HCT116 (cell line): ENCODE data around the gene CYP17A1. TPM values are rescaled to one million over a fixed set of nuclear protein-coding genes. Genes with fewer than 3 reads are reported as not detected.

ENCODE experiments used
- ATAC-seq: fragments of 200-7000 bp; cut with Tn5 transposase; 2 replicates; pipeline ENCODE4 v1.9.1; 2020; ENCODE audit warnings: mild to moderate bottlenecking, moderate library complexity
- BruUV-seq: library from RNA; stranded (reverse); fragments of 400-500 nt; replicated peaks from 2 replicates; lab custom pipeline; 2021; lab: Mats Ljungman, UMichigan
- CTCF ChIA-PET: fragments of 300-600 bp; sonication (Branson Sonifier 250); formaldehyde crosslinking; loops from one replicate; lab custom pipeline; 2021; ENCODE audit warnings: antibody characterized with exemption; lab: Charles Lee
- POLR2A ChIA-PET: fragments of 300-600, 350-600 bp; sonication (Branson Sonifier 250); formaldehyde crosslinking; loops from one replicate; lab custom pipeline; 2021; ENCODE audit warnings: antibody characterized with exemption; lab: Charles Lee
- RAD21 ChIA-PET, 2 experiments: fragments of 300-600 bp; sonication (Branson Sonifier 250); formaldehyde crosslinking; loops; one replicate each; lab custom pipeline; 2023; ENCODE audit warnings: low total read pairs in 2 of 2; ENCODE audit not compliant: uncharacterized antibody in 2 of 2, unreplicated experiment in 2 of 2, low non-redundant PET in 1 of 2; lab: Charles Lee
- DNase-seq: peaks from one replicate; pipeline ENCODE4 v3.0.0-alpha.2; 2010; ENCODE audit warnings: low read depth, low spot score
- H2AFZ ChIP-seq: fragments of 200-600 bp; shearing (Covaris generic), sonication (generic); 2 replicates; pipeline ENCODE4 v1.6.1; 2017; ENCODE audit warnings: low read depth, mixed run types, mixed read lengths, antibody characterized with exemption, low read length; ENCODE audit not compliant: poor library complexity, severe bottlenecking
- H3K27ac ChIP-seq: 2 replicates; pipeline ENCODE4 v1.5.1; 2012; ENCODE audit warnings: low read depth, low read length
- H3K27me3 ChIP-seq: fragments of 200-600 bp; sonication (generic); 2 replicates; pipeline ENCODE4 v1.6.1; 2016; ENCODE audit warnings: mixed run types, low read length, mixed read lengths; ENCODE audit not compliant: insufficient read depth
- H3K36me3 ChIP-seq, 2 experiments: fragments of 200-500 bp in 1 of 2; fragments of 200-600 bp in 1 of 2; sonication (Bioruptor generic) in 1 of 2; sonication (generic) in 1 of 2; 2 replicates each; pipeline versions ENCODE4 v1.5.1 to v1.6.1; 2014 to 2016; ENCODE audit warnings: low read length in 2 of 2, inconsistent platforms in 1 of 2, mixed read lengths in 1 of 2, mixed run types in 1 of 2; ENCODE audit not compliant: insufficient read depth in 2 of 2, control insufficient read depth in 1 of 2
- H3K4me1 ChIP-seq, 2 experiments: fragments of 200-600 bp in 1 of 2; sonication (generic) in 1 of 2; 2 replicates each; pipeline versions ENCODE4 v1.5.1 to v1.6.1; 2012 to 2017; ENCODE audit warnings: low read length in 2 of 2, inconsistent platforms in 1 of 2, mild to moderate bottlenecking in 1 of 2, mixed read lengths in 1 of 2, mixed run types in 1 of 2, moderate library complexity in 1 of 2; ENCODE audit not compliant: insufficient read depth in 2 of 2, control insufficient read depth in 1 of 2
- H3K4me2 ChIP-seq: fragments of 200-600 bp; sonication (generic); 2 replicates; pipeline ENCODE4 v1.6.1; 2017; ENCODE audit warnings: mixed run types, low read length, mixed read lengths
- H3K4me3 ChIP-seq, 2 experiments: fragments of 200-600 bp in 1 of 2; sonication (generic) in 1 of 2; replicated peaks in 1 of 2; 2 replicates each; pipeline ENCODE4 v1.5.1; 2011 to 2016; ENCODE audit warnings: low read length in 2 of 2, control low read depth in 1 of 2, low read depth in 1 of 2, mild to moderate bottlenecking in 1 of 2, mixed read lengths in 1 of 2, mixed run types in 1 of 2
- H3K79me2 ChIP-seq: fragments of 200-600 bp; sonication (generic); 2 replicates; pipeline ENCODE4 v1.6.1; 2017; ENCODE audit warnings: mild to moderate bottlenecking, mixed run types, low read length, moderate library complexity, mixed read lengths; ENCODE audit not compliant: insufficient read depth
- H3K9ac ChIP-seq: fragments of 200-600 bp; sonication (generic); 2 replicates; pipeline ENCODE4 v1.6.1; 2016; ENCODE audit warnings: low read length, mixed read lengths
- H3K9me2 ChIP-seq: fragments of 200-600 bp; sonication (generic), shearing (Covaris generic); 2 replicates; pipeline ENCODE4 v1.6.1; 2017; ENCODE audit warnings: mixed run types, mild to moderate bottlenecking, moderate library complexity; ENCODE audit not compliant: insufficient read depth
- H3K9me3 ChIP-seq, 2 experiments: fragments of 200-500 bp in 1 of 2; fragments of 200-600 bp in 1 of 2; sonication (Bioruptor generic) in 1 of 2; sonication (generic) in 1 of 2; 2 replicates each; pipeline ENCODE4 v1.6.1; 2014 to 2017; ENCODE audit warnings: low read length in 2 of 2, mixed read lengths in 2 of 2, inconsistent platforms in 1 of 2, low read depth in 1 of 2, mild to moderate bottlenecking in 1 of 2, mixed run types in 1 of 2, moderate library complexity in 1 of 2; ENCODE audit not compliant: control insufficient read depth in 1 of 2, insufficient read depth in 1 of 2
- H4K20me1 ChIP-seq: fragments of 200-600 bp; sonication (generic), shearing (Covaris generic); 2 replicates; pipeline ENCODE4 v1.6.1; 2017; ENCODE audit warnings: mixed run types, mild to moderate bottlenecking, moderate library complexity; ENCODE audit not compliant: insufficient read depth
- CBX3 ChIP-seq: IDR thresholded peaks from 2 replicates; pipeline ENCODE4 v1.6.1; 2012; ENCODE audit warnings: low read depth
- CEBPB ChIP-seq: IDR thresholded peaks from 2 replicates; pipeline ENCODE4 v1.6.1; 2012; ENCODE audit warnings: low read depth
- ELF1 ChIP-seq: IDR thresholded peaks from 2 replicates; pipeline ENCODE4 v1.6.1; 2012; ENCODE audit warnings: low read depth, borderline replicate concordance
- YY1 ChIP-seq: IDR thresholded peaks from 2 replicates; pipeline ENCODE4 v1.6.1; 2011; ENCODE audit warnings: low read length, low read depth, moderate library complexity, mild to moderate bottlenecking; ENCODE audit not compliant: insufficient replicate concordance; ENCODE audit errors: extremely low read depth
- intact Hi-C: fragments of 100-400 bp; cut with micrococcal nuclease; formaldehyde crosslinking; loops from 2 replicates; pipeline ENCODE4 v1.10.0; 2022
- total RNA-seq: library from RNA; stranded (reverse); gene quantifications from one replicate; pipeline ENCODE4 v1.2.1, GENCODE V29; 2021; ENCODE audit not compliant: unreplicated experiment
- TF ChIP-seq, protein P1 (sequence below), 3 experiments: fragments of 200-600 bp in 1 of 3; sonication (generic) in 1 of 3; IDR thresholded peaks in 2 of 3; conservative IDR thresholded peaks in 1 of 3; 2 replicates each; pipeline ENCODE4 v1.5.1; 2012 to 2017; ENCODE audit warnings: low read depth in 2 of 3, low read length in 2 of 3, antibody characterized with exemption in 1 of 3, borderline replicate concordance in 1 of 3, control low read depth in 1 of 3, mild to moderate bottlenecking in 1 of 3, mixed read lengths in 1 of 3, mixed run types in 1 of 3, moderate library complexity in 1 of 3; ENCODE audit not compliant: insufficient read depth in 1 of 3
- TF ChIP-seq, protein P2 (sequence below): IDR thresholded peaks from 2 replicates; pipeline ENCODE4 v1.6.1; 2012
- TF ChIP-seq, protein P3 (sequence below): IDR thresholded peaks from 2 replicates; pipeline ENCODE4 v1.6.1; 2012; ENCODE audit warnings: low read depth

CYP17A1 gene
- total RNA-seq, 1 experiment from 2014 or later: 4.0 TPM

DNA sequence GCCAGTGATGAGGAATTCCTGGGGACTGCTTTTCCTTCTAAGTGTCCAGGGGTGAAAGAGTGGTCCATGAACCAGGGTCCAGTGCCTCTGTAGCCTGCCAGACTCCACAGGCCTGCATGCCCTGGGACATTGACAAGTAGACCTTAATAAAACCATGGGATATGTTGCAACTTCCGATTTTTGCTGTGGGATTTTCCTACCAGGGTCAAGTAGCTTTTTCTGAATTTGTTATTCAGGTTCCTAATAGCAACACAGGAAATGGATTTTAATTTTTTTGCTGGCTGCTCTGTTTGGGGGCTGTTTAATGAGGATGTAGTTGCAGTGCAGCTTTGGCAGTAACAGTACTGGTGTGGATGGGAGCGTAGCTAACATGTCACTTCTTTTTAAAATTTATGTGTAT, 51.4 kb downstream of the CYP17A1 start:
- H3K4me1 ChIP-seq: no peaks in the 10 kb centered on the region; a peak in 1 of 4 replicates
- H3K4me3 ChIP-seq: no peak overlapping the region
- BruUV-seq: no TSS peak
- H2AFZ ChIP-seq: no peak overlapping the region
- no peaks in the 10 kb centered on the region for H3K36me3 ChIP-seq
- DNase-seq (no peak), ATAC-seq (no peak)
- RAD21 ChIA-PET: no interaction called here
- intact Hi-C loops: no loop called here
- no peak overlapping the region for H3K4me2 ChIP-seq
- H3K9me3 ChIP-seq: no peaks in the 10 kb centered on the region
- no peak overlapping the region for H3K27ac ChIP-seq
- POLR2A ChIA-PET: no interaction called here
- no peak overlapping the region for H3K9ac ChIP-seq
- CTCF ChIA-PET: no interaction called here
- no peaks in the 10 kb centered on the region for H3K9me2 ChIP-seq
- H3K27me3 ChIP-seq: no peaks in the 10 kb centered on the region
- TF ChIP-seq YY1 (no peak), CBX3 (no peak)
- TF ChIP-seq, protein P1, sequence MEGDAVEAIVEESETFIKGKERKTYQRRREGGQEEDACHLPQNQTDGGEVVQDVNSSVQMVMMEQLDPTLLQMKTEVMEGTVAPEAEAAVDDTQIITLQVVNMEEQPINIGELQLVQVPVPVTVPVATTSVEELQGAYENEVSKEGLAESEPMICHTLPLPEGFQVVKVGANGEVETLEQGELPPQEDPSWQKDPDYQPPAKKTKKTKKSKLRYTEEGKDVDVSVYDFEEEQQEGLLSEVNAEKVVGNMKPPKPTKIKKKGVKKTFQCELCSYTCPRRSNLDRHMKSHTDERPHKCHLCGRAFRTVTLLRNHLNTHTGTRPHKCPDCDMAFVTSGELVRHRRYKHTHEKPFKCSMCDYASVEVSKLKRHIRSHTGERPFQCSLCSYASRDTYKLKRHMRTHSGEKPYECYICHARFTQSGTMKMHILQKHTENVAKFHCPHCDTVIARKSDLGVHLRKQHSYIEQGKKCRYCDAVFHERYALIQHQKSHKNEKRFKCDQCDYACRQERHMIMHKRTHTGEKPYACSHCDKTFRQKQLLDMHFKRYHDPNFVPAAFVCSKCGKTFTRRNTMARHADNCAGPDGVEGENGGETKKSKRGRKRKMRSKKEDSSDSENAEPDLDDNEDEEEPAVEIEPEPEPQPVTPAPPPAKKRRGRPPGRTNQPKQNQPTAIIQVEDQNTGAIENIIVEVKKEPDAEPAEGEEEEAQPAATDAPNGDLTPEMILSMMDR (IDR thresholded peaks at IDR 0.05 in 2 of 3, conservative IDR thresholded peaks at IDR 0.05 in 1 of 3; ENCODE audit: borderline replicate concordance in 1 of 3, insufficient read depth in 1 of 3, low read depth in 2 of 3, low read length in 2 of 3): no peak
- TF ChIP-seq, all 23 proteins: peak for 0
- Histone ChIP-seq H3K79me2 (no peaks in the 10 kb centered on the region), H4K20me1 (no peaks in the 10 kb centered on the region)

DNA sequence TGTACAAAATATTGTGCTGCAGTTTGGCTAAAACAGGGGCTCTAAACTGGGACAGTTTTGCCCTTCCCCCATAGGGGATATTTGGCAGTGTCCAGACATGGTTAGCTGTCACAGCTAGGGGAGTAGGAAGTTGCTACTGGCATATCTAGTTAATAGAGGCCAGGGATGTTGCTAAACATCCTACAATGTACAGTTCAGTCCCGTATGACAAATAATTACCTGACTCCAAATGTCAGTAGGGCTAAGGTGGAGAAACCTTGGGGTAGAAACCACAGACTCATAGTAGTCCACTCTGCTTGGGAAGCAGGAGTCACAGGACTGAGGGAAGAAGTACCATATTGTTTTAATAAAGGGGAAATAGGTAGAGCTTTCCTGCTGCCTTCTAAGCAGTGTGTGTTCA, 53.6 kb downstream of the CYP17A1 start:
- DNase-seq: no peak
- no TSS peak for BruUV-seq
- Histone ChIP-seq H3K9me2 (no peaks in the 10 kb centered on the region), H3K27me3 (no peaks in the 10 kb centered on the region), H3K4me3 (no peak overlapping the region), H2AFZ (no peak overlapping the region), H3K27ac (no peak overlapping the region), H3K4me2 (no peak overlapping the region), H3K79me2 (no peaks in the 10 kb centered on the region), H3K36me3 (no peaks in the 10 kb centered on the region), H3K9ac (no peak overlapping the region), H3K9me3 (no peaks in the 10 kb centered on the region), H4K20me1 (no peaks in the 10 kb centered on the region), H3K4me1 (no peaks in the 10 kb centered on the region; a peak in 1 of 4 replicates)
- ChIA-PET RAD21 (no interaction called here), CTCF (no interaction called here), POLR2A (no interaction called here)
- intact Hi-C loops: no loop called here
- ATAC-seq: no peak
- TF ChIP-seq, protein P2, sequence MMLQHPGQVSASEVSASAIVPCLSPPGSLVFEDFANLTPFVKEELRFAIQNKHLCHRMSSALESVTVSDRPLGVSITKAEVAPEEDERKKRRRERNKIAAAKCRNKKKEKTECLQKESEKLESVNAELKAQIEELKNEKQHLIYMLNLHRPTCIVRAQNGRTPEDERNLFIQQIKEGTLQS: no peak
- TF ChIP-seq CEBPB (no peak), ELF1 (no peak)
- TF ChIP-seq, protein P3, sequence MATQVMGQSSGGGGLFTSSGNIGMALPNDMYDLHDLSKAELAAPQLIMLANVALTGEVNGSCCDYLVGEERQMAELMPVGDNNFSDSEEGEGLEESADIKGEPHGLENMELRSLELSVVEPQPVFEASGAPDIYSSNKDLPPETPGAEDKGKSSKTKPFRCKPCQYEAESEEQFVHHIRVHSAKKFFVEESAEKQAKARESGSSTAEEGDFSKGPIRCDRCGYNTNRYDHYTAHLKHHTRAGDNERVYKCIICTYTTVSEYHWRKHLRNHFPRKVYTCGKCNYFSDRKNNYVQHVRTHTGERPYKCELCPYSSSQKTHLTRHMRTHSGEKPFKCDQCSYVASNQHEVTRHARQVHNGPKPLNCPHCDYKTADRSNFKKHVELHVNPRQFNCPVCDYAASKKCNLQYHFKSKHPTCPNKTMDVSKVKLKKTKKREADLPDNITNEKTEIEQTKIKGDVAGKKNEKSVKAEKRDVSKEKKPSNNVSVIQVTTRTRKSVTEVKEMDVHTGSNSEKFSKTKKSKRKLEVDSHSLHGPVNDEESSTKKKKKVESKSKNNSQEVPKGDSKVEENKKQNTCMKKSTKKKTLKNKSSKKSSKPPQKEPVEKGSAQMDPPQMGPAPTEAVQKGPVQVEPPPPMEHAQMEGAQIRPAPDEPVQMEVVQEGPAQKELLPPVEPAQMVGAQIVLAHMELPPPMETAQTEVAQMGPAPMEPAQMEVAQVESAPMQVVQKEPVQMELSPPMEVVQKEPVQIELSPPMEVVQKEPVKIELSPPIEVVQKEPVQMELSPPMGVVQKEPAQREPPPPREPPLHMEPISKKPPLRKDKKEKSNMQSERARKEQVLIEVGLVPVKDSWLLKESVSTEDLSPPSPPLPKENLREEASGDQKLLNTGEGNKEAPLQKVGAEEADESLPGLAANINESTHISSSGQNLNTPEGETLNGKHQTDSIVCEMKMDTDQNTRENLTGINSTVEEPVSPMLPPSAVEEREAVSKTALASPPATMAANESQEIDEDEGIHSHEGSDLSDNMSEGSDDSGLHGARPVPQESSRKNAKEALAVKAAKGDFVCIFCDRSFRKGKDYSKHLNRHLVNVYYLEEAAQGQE: no peak
